ENCODE results near the gene ARMH4. TPM values are rescaled to one million over a fixed set of nuclear protein-coding genes. Genes with fewer than 3 reads are reported as not detected.

The ARMH4 gene
- total and polyA plus RNA-seq, 10 of the 15 experiments (the other 5 are each of a cell fraction or from before 2014, with no cell fraction given): 0.50 to 0.97 (median 0.60) TPM; not detected in 7

DNA sequence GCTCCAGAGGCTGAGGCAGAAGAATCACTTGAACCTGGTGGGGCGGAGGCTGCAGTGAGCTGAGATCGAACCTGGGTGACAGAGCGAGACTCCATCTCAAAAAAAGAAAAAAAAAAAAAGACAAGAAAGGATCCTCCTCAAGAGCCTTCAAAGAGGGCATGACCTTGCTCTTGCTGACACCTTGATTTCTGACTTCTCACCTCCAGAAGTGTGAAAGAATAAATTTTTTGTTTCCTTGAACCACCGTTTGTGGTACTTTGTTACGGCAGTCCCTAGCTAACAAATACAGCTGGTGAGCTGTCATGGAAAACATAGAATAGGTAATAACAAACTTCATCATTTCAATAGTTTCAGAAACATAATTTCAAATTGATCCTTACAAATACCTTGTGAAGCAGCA lies 46.1 kb upstream of the ARMH4 start:
- Histone ChIP-seq H3K4me2 (ENCODE audit: control insufficient read depth, insufficient read depth) (no peak overlapping the region), H3K4me3 (no peak overlapping the region), H4K20me1 (ENCODE audit: control insufficient read depth, insufficient read depth) (no peaks in the 10 kb centered on the region), H3K27ac (ENCODE audit: control insufficient read depth, insufficient read depth) (no peak overlapping the region), H3K4me1 (ENCODE audit: control insufficient read depth, insufficient read depth, low read length) (no peaks in the 10 kb centered on the region; the same call in 1 of the 2 replicates), H3K79me2 (ENCODE audit: control insufficient read depth, insufficient read depth, low read length) (peaks cover 20% of the 10 kb centered on the region), H3K9ac (ENCODE audit: control insufficient read depth, insufficient read depth, low read length) (no peak overlapping the region), H3K9me3 (replicated peaks; ENCODE audit: control insufficient read depth, insufficient read depth, low read length) (no peaks in the 10 kb centered on the region), H3K27me3 (replicated peaks in 1 of 2; ENCODE audit: control insufficient read depth in 2 of 2, insufficient read depth in 2 of 2, low read length in 1 of 2) (no peaks in the 10 kb centered on the region), H3K36me3 (ENCODE audit: control insufficient read depth in 2 of 2, insufficient read depth in 2 of 2, low read length in 1 of 2) (no peaks in the 10 kb centered on the region), H2AFZ (ENCODE audit: control insufficient read depth, low read depth, low read length) (no peak overlapping the region)
- FAIRE-seq: no peak
- in situ Hi-C loops (cut with MboI) (no loop called here), intact Hi-C loops (cut with micrococcal nuclease; ENCODE audit: unreplicated experiment) (no loop called here)
- 94% methylated on average over 2 of the region's 5 CpGs for WGBS (ENCODE audit: insufficient coverage, insufficient replicate concordance, low lambda C conversion rate, missing lambda C conversion rate)
- no peak for ATAC-seq
- ChIA-PET SMC1A (ENCODE audit: uncharacterized antibody, unreplicated experiment) (interaction anchor here (0.6 to 1.4 kb wide), 2 partner anchors 100 to 437 kb away, joined by 3 read pairs; partner anchors contain the start of gene ARID4A), CTCF (no interaction called here), RAD21 (ENCODE audit: unreplicated experiment) (no interaction called here), POLR2A (interaction anchor here (0.6 to 1.1 kb wide), 3 partner anchors 9 to 34 kb away, joined by 4 to 7 read pairs (median 5); no protein-coding TSS in a partner anchor)
- no TSS peak for BruUV-seq (replicated peaks)
- DNase-seq (ENCODE audit: low read depth, low spot score): no peak
- TF ChIP-seq CBFB (IDR thresholded peaks at IDR 0.05; ENCODE audit: low read depth) (no peak), MTA2 (IDR thresholded peaks at IDR 0.05; ENCODE audit: low read depth) (no peak), MTA3 (IDR thresholded peaks at IDR 0.05; ENCODE audit: borderline replicate concordance, low read length) (no peak), LARP7 (IDR thresholded peaks at IDR 0.05) (no peak), RFX5 (IDR thresholded peaks at IDR 0.05; ENCODE audit: low read depth, low read length) (no peak), CREM (IDR thresholded peaks at IDR 0.05; ENCODE audit: low read depth) (no peak), MYB (IDR thresholded peaks at IDR 0.05; ENCODE audit: borderline replicate concordance, low read depth, low read length) (no peak), IKZF1 (conservative IDR thresholded peaks at IDR 0.05) (no peak), ZZZ3 (IDR thresholded peaks at IDR 0.05; ENCODE audit: control insufficient read depth, insufficient read length, low read depth) (no peak), SPI1 (IDR thresholded peaks at IDR 0.05; ENCODE audit: borderline replicate concordance, insufficient read depth, low read depth, low read length) (no peak), BHLHE40 (IDR thresholded peaks at IDR 0.05; ENCODE audit: borderline replicate concordance in 1 of 2, low read depth in 2 of 2, low read length in 1 of 2) (no peak), SMC3 (IDR thresholded peaks at IDR 0.05; ENCODE audit: borderline replicate concordance, low read length) (no peak), CBX5 (IDR thresholded peaks at IDR 0.05; ENCODE audit: low read depth) (no peak), ZBTB33 (IDR thresholded peaks at IDR 0.05) (no peak)
- TF ChIP-seq, protein P1, sequence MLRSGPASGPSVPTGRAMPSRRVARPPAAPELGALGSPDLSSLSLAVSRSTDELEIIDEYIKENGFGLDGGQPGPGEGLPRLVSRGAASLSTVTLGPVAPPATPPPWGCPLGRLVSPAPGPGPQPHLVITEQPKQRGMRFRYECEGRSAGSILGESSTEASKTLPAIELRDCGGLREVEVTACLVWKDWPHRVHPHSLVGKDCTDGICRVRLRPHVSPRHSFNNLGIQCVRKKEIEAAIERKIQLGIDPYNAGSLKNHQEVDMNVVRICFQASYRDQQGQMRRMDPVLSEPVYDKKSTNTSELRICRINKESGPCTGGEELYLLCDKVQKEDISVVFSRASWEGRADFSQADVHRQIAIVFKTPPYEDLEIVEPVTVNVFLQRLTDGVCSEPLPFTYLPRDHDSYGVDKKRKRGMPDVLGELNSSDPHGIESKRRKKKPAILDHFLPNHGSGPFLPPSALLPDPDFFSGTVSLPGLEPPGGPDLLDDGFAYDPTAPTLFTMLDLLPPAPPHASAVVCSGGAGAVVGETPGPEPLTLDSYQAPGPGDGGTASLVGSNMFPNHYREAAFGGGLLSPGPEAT (IDR thresholded peaks at IDR 0.05; ENCODE audit: low read depth): no peak
